Renal cortical epithelial cell (primary cell): ENCODE results near the gene TANK. TPM values are rescaled to one million over a fixed set of nuclear protein-coding genes. Genes with fewer than 3 reads are reported as not detected.
"Not testable (repeated sequence)": the region's sequence is repeated elsewhere in the genome, so short reads cannot be mapped to it uniquely, and the experiment has no call there.

Experiments
- DNase-seq: peaks from one replicate; pipeline ENCODE4 v3.0.0-alpha.2; 2011; ENCODE audit warnings: low read depth
- total RNA-seq: library from RNA; depleted of rRNA; stranded (reverse); fragments of >200 nt; gene quantifications from 2 replicates; pipeline ENCODE4 v1.2.3, GENCODE V29; 2014

The TANK gene
- total RNA-seq, result 98.2 and 123 TPM in 2 replicates

GRCh38 chr2:161160226-161161073 is at the start of gene TANK:
Gene TANK (plus strand): TSS chr2:161160428. CDS start chr2:161179663, 19,235 bp downstream.
- peak; percentile 99 for DNase-seq

DNA sequence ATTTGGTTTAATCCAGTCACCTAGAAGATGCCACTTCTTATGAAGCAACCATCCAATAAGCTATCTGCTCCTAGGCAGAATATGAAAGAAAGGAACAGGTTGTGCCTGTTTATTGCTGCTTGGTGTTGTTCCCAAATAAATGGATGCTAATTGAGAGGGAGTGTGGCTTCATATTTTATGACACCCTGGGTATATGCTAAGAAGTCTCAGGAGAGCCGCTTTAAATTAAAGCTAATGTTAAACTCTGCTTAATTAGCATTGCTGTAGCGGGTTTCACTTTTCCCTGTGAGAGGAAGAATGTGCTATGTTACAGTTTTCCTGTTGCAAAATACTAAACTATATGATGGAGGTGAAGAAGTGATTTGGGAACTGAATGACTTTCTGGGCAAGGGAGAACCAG is 48.7 kb upstream of the TANK start:
- no peak for DNase-seq

GRCh38 chr2:161112908-161113307 is 47.3 kb upstream of the TANK start:
- DNase-seq, result no peak

- DNase-seq, result no peak
Observed at GRCh38 chr2:161113693-161114575, 46.3 kb upstream of the TANK start.

DNA sequence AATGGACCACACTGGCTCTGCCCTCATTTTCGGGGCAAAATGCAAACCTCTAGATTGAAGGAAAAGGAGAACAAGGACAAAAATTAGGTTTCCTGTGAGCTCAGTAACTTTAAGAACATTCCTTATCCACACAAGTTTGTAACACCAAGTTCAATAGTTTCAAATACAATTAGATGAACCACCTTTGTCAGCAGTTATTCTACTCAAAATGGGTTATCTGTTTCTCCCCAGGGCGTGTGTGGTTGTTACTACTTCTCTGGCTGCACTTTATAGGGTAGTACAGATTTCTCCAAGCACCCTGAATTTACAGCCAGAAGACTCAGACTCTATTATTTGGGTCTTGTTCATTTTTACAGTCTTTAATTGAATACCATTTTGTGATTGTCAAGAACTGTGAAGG is 45.0 kb upstream of the TANK start:
- no peak for DNase-seq

DNA sequence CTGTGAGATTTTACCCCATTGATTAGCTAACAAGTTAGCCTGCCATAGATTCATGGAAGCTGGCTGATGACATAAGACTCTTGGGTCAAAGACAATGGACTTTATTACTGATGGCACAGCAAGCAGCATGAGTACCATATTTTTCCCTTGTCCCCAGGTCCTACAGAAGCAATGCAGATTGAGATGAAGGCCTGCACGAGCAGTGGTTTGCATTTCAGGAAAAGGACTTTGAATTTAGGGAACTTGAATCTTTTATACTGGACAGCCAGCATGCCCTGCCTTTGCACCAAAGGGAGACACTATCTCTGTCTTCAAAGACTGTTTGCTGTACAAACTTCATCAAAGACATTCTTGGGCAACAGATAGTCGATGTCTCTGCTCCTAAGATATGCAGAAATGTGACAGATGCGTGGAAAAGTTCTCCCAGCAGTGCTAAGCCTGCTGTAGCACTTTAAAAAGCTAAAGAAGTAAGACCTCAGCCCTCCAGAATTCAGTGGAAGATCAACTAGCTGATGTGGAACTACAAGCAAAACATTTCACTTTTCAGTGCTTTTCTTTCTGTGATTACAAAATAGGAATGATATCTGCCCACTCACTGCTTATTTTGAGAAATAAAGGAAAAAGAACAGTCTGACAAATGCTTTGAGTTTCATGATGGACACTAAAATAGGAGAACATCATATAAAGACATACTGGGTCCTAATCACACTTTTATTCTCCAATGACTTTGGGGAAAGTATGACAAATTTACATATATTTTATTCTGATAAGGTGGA is 44.4 kb upstream of the TANK start:
- no peak for DNase-seq

GRCh38 chr2:161116509-161116908 is 43.7 kb upstream of the TANK start:
- DNase-seq, result no peak

- no peak for DNase-seq
Observed at GRCh38 chr2:161117506-161117905, 42.7 kb upstream of the TANK start.

GRCh38 chr2:161118722-161119121 is 41.5 kb upstream of the TANK start:
- DNase-seq, result no peak

- no peak for DNase-seq
Observed at GRCh38 chr2:161119483-161119882, 40.7 kb upstream of the TANK start.

- DNase-seq, result no peak
Observed at GRCh38 chr2:161120775-161121174, 39.5 kb upstream of the TANK start.

DNA sequence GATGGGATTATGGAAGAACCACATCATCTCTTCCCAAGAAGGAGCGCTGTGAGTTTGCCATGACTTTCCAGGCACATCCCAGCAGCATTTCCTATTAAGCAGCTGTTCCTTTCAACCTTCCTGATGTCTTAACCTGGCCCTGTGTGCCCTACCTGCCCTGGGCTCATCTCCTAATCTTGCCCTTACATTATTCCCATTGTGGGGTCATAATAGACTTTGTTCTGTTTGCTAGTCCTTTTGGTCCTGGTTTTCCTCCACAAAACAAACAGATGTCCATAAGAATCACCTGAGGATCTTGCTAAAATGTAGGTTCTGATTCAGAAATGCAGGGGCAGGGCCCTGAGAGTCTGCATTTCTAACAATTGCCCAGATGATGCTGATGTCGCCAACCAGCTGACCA is 38.6 kb upstream of the TANK start:
- DNase-seq, result no peak

GRCh38 chr2:161122772-161123530 is 37.3 kb upstream of the TANK start:
- DNase-seq, result peak; percentile 96

DNA sequence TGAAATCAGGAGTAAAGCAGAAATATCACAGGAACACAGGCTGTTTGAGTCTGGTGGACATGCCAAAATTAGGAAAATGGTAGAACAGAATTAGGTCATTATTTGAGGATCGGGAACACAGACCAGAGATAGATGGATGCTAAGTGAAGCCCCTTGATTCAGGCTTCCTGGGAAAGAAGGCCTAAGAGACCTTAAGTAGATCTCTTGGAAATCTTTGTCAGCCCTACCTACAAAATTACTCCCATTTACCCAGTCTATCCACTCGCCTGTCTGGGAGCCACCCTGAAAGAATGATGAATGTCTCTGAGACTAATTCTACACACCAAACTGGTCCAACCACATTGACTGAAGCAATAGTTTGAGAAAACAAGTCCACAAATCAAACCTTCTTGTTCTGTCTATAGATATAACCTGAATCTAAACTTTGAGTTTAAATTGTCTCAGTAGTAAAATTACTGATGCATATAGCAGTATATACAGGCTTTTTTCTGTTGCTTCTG is 36.6 kb upstream of the TANK start:
- DNase-seq, result peak; percentile 38

- no peak for DNase-seq
Observed at GRCh38 chr2:161124201-161124600, 36.0 kb upstream of the TANK start.

DNA sequence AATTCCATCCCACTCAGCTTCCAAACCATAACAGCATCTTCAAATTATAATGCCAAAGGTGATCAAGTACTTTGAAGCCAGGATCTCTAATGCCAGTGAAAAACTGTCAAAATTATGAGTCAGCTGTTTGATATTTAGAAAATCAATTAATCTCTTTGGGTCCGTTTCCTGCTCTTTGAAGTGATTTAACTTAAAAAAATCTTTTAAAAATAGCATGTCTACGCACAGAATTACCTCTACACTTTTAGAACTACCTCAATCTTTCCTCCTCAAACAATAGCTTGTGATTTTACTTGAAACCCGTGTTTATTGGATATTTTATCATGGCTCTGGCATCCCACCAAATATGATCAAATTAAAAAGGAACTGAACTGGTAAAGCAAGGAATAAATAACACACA is 31.3 kb upstream of the TANK start:
- no peak for DNase-seq

GRCh38 chr2:161130354-161130753 is 29.9 kb upstream of the TANK start:
- DNase-seq, result no peak

DNA sequence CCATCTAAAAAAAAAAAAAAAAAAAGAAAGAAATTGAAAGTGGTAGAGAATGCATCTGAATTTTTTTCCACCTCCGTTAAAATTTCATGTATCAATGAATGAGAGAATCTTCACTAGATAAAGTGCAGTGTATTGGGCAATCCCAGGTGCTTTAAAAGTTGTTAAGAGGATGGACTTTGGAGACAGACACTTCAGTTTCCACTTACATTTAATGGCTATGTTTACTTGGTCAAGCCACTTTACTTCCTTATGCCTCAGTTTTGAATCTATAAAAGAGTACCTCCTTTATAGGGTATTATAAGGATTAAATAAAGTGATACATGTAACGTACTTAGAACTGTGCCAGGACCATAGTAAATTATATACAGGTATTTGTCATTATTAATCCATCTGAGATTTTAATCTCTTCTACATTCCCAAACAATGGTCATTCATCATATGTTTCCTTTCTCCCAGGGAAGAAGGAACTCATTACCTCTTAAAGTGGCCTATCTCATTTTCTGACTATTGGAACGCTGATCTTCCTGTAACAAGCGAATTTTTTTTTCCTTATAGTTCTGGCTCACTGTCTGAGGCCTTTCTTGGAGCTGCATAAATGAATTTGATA is 29.1 kb upstream of the TANK start:
- no peak for DNase-seq

- DNase-seq, result no peak
Observed at GRCh38 chr2:161131804-161132203, 28.4 kb upstream of the TANK start.

DNA sequence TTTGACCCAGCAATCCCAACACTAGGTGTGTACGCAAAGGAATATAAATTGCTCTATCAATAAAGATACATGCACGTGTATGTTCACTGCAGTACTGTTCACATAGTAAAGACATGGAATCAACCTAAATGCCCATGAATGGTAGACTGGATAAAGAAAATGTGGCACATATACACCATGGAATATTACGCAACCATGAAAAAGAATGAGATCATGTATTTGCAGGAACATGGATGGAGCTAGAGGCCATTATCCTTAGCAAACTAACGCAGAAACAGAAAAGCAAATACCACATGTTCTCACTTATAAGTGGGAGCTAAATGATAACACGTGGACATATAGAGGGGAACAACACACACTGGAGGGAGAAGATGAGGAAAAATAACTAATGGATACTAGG is 27.8 kb upstream of the TANK start:
- not testable (repeated sequence) for DNase-seq

- DNase-seq, result no peak
Observed at GRCh38 chr2:161133366-161133765, 26.9 kb upstream of the TANK start.
